GM12873 (cell line): ENCODE data around the gene LUZP4.

ENCODE experiments used
- TF ChIP-seq, protein P1 (sequence below): IDR thresholded peaks from 2 replicates; pipeline ENCODE4 v1.5.1; 2012; ENCODE audit warnings: low read depth, mild to moderate bottlenecking, moderate library complexity, low read length, control low read depth; ENCODE audit not compliant: insufficient read depth; ENCODE audit errors: missing control alignments

LUZP4 gene

DNA sequence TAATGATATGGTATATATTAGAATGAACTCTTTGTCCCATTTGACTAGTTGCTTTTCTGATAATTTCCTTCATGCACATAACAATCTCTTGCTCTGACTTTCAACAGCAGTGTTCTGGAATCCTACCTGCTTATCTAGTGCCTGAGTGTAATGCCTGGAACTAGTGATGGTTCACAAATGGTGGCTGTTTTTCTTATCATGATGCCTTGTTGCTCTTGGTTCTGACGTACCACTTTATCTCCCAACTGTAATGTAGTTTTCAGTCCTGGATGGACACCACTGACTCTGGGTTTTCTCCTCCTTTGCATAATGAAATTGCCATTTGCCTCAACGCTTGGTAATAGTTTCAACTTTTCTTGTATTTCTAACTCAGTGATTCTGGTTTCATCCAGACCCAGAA, 25.5 kb upstream of the LUZP4 start:
- TF ChIP-seq, protein P1, sequence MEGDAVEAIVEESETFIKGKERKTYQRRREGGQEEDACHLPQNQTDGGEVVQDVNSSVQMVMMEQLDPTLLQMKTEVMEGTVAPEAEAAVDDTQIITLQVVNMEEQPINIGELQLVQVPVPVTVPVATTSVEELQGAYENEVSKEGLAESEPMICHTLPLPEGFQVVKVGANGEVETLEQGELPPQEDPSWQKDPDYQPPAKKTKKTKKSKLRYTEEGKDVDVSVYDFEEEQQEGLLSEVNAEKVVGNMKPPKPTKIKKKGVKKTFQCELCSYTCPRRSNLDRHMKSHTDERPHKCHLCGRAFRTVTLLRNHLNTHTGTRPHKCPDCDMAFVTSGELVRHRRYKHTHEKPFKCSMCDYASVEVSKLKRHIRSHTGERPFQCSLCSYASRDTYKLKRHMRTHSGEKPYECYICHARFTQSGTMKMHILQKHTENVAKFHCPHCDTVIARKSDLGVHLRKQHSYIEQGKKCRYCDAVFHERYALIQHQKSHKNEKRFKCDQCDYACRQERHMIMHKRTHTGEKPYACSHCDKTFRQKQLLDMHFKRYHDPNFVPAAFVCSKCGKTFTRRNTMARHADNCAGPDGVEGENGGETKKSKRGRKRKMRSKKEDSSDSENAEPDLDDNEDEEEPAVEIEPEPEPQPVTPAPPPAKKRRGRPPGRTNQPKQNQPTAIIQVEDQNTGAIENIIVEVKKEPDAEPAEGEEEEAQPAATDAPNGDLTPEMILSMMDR, result no peak

DNA sequence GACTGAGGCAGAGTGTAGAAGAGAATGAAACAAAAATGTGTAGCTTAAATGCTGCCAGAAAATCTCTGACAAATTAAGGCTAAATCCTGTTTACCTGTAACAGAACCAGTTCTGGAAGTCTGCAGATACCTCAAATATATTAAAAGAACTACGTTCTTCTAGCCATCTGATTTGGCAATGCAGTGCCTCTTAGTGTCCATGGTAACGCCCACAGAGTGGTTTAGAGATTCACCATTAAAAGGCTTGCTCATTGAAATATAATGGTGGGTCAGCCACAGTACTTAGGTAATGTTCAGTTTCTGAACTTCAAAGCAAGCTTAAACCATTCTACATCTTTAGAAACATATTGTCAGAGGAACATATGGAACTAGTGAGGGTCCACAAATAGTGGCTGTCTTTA, 23.2 kb upstream of the LUZP4 start:
- TF ChIP-seq, protein P1, result no peak

DNA sequence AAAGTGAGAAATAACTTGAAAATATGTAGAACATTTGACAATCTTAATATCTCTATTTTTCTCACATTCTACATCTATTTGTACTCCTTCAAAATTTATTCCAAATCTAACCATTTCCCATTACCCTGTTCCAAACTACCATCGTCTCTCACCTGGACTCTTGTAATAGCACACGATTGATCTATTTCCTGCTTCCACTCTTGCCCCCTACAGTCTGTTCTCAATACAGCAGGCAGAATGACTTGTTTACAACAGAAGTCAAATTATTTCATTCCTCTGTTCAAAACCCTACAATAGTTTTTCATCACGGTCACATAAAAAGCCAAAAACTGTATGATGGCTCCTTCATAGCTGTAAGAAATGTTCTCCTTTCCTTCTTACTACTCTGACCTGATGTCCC, 21.1 kb upstream of the LUZP4 start:
- TF ChIP-seq, protein P1, result peak; percentile 47

DNA sequence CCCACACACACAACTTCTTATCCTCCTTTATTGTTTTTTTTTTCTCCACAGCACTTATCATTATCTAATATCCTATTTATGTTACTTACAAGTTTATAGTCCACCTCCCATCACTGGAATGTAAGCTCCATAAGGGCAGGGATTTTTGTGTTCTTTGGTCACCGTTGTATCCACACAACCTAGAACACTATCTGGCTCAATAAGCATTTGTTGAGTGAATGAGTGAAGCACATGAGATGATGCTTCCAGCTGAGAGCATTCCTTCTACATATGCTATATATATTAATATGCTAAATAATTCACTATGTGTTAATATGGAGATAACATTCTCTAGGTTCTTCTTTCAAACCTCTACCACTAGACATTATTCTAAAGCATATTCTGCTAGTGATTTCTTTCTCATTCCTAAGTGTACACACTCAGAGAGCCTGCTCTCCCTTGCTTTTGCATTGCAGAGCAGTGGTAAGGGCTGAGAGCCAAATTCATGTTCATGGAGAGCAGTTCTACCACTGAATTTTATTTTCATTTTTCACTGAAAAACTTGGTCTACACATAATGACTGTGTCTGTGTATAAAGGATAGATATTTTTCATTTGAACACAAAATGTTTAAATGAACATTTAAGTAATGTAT, 20.3 kb upstream of the LUZP4 start:
- TF ChIP-seq, protein P1, result no peak

DNA sequence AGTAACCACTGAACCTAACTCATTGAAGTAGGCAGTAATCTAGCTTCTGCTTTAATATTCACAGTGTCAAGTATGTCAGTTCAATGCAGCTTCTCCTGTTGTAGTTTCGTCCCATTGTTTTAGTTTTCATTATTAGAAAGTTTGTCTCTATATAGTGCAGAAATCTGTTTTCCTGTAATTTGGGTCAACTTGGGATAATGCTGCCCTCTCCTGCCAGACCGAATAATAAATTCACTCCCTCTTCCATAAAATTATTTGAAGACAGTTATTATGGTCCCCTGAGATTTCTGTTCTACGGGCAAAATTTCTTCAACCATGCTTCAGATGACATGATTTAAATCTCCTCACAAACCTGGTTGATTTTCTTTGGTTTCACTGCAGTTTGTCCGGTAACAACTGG, 4.6 kb upstream of the LUZP4 start:
- TF ChIP-seq, protein P1, result no peak

DNA sequence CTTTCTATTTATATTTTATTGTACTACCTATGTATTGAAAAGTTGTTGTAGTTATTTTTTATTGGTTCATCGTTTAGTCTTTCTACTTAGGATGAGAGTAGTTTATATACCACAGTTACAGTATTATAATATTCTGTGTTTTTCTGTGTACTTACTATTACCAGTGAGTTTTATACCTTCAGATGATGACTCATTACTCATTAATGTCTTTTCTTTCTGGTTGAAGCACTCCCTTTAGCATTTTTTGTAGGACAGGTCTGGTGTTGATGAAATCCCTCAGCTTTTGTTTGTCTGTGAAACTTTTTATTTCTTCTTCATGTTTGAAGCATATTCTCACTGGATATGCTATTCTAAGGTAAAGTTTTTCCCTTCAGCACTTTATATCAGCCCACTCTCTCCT, 7.7 kb downstream of the LUZP4 start:
- TF ChIP-seq, protein P1, result no peak

DNA sequence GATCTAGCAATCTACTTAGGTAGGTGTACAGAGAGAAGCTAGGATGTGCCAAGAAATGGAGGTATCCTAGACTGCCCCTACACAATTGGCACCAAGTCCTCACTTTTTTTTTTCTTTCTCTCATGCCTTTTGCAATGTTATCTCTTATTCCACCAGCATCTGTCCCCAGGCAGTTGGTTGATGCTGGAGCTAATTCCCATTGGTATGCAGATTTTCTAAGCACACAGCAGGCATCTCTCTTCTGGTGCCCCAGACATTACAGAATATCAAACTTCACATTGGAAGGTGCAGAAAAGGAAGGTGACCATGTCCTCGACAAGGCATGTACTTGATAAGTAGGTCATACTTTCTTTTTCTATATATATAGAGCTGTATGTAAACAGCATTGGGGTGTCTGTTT, 21.6 kb downstream of the LUZP4 start:
- TF ChIP-seq, protein P1, result no peak
